Endodermal cell (in vitro differentiated cells): ENCODE measurements around the gene RNF4. TPM values are rescaled to one million over a fixed set of nuclear protein-coding genes. Genes with fewer than 3 reads are reported as not detected.
A peak's percentile ranks its signal among the peaks of the same experiment; 100 is the strongest.
"Not testable (repeated sequence)": the region's sequence is repeated elsewhere in the genome, so short reads cannot be mapped to it uniquely, and the experiment has no call there.

Experiments used
- DNase-seq: peaks from one replicate; pipeline ENCODE4 v3.0.0-alpha.2; 2017
- H3K27ac ChIP-seq: 2 replicates; pipeline ENCODE4 v1.5.1; 2013; ENCODE audit warnings: mild to moderate bottlenecking, low read depth, low read length, moderate library complexity
- H3K27me3 ChIP-seq: 2 replicates; pipeline ENCODE4 v1.6.1; 2013; ENCODE audit warnings: mild to moderate bottlenecking, low read length, moderate library complexity; ENCODE audit not compliant: insufficient read depth, control insufficient read depth, poor library complexity, severe bottlenecking
- H3K36me3 ChIP-seq: 2 replicates; pipeline ENCODE4 v1.7.0; 2013; ENCODE audit warnings: mild to moderate bottlenecking, low read length, moderate library complexity; ENCODE audit not compliant: control insufficient read depth, insufficient read depth
- H3K4me1 ChIP-seq: one replicate; pipeline ENCODE4 v1.7.0; 2013; ENCODE audit warnings: low read length; ENCODE audit not compliant: control insufficient read depth, insufficient read depth
- H3K4me3 ChIP-seq: 2 replicates; pipeline ENCODE4 v1.5.1; 2013; ENCODE audit warnings: mild to moderate bottlenecking, low read length, moderate library complexity
- H3K9ac ChIP-seq: 2 replicates; pipeline ENCODE4 v1.6.1; 2013; ENCODE audit warnings: mild to moderate bottlenecking, low read length, moderate library complexity; ENCODE audit not compliant: poor library complexity, severe bottlenecking; ENCODE audit errors: extremely low read depth
- H3K9me3 ChIP-seq: 2 replicates; pipeline ENCODE4 v1.6.1; 2013; ENCODE audit warnings: mild to moderate bottlenecking, low read length, moderate library complexity; ENCODE audit not compliant: control insufficient read depth
- H3K27ac Mint-ChIP-seq: 2 replicates; pipeline ENCODE4 v1.8.0; 2020; ENCODE audit warnings: mixed read lengths
- H3K27me3 Mint-ChIP-seq: 2 replicates; pipeline ENCODE4 v1.8.0; 2021; ENCODE audit warnings: mild to moderate bottlenecking, mixed read lengths; ENCODE audit not compliant: insufficient read depth
- H3K36me3 Mint-ChIP-seq: 2 replicates; pipeline ENCODE4 v1.8.0; 2020; ENCODE audit warnings: low read depth, mixed read lengths
- H3K4me1 Mint-ChIP-seq: 2 replicates; pipeline ENCODE4 v1.8.0; 2020; ENCODE audit warnings: mixed read lengths
- H3K4me3 Mint-ChIP-seq: 2 replicates; pipeline ENCODE4 v1.8.0; 2020; ENCODE audit warnings: mild to moderate bottlenecking, moderate library complexity, mixed read lengths
- H3K9me3 Mint-ChIP-seq: 2 replicates; pipeline ENCODE4 v1.8.0; 2020; ENCODE audit warnings: mild to moderate bottlenecking, mixed read lengths
- WGBS, 2 experiments: methylation state at CpG; one replicate each; pipeline versions ENCODE4 v1.1.5 to v1.1.7; 2013; ENCODE audit warnings: missing lambda C conversion rate in 2 of 2, mixed read lengths in 1 of 2; ENCODE audit not compliant: insufficient coverage in 1 of 2, insufficient read length in 1 of 2; 5-methylcytosine and 5-hydroxymethylcytosine counted together
- total RNA-seq, 2 donors: library from RNA; stranded (reverse); fragmentation: NEBNext Ultra II Directional in 1 of 2; extraction: Animal tissue kit (Norgen Biotek cat#: 25700) in 1 of 2; gene quantifications; 2 replicates in 1 of 2; 3 replicates in 1 of 2; pipeline ENCODE4 v1.2.1, GENCODE V29; 2021
- TF ChIP-seq, protein P1 (sequence below): fragments of 200-600 bp; sonication (generic); conservative IDR thresholded peaks from 2 replicates; pipeline ENCODE4 v1.5.0; 2021; ENCODE audit warnings: antibody characterized with exemption, mild to moderate bottlenecking

The RNF4 gene
- total RNA-seq, 2 donors from 2014 or later = 73.2 to 93.6 TPM

DNA sequence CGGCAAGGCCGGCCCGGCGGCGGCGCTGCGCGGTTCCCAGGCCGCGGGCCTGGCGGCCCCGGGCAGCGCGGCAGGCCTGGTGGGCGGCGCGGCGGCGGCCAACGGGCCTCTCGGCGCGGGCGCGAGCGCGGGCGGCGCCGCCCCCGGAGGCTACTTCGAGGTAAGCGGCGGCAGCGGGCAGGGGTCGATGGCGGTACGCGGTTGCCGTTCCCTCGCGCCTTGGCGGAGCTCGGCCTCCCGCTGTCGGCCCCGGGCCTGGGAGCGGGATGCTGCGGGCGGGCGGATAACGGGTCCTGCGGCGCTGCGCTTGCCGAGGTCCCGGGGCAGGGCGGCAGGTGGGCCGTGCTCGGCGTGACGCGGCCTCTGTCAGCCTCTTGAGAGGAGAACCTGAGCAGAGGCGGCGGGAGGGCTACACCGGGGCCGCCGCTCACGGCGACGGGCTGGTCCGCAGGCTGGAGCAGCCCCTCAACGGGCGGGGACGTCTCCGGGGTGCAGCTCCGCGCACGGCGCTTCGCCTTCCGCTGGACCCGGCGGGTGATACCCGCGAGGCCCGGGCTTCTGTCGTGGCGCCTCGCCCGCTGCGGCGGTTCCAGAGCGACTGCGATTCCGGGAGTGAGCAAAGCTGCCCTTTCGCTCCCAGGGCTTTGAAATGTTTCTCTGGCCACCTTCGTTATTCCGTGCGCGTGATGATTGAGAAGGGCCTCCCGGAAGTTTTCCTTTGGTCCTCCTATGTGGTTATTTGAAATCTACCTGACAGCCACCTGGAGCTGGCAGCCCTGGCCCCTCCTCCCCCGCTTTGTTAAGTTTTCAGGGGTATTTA lies 68.3 kb downstream of the RNF4 start:
- peak; percentile 78 for DNase-seq
- Histone ChIP-seq H3K27ac (peak overlapping the region; percentile 85), H3K27me3 (no peaks in the 10 kb centered on the region), H3K4me1 (no peaks in the 10 kb centered on the region), H3K9me3 (no peaks in the 10 kb centered on the region), H3K36me3 (peaks cover 5% of the 10 kb centered on the region), H3K4me3 (peak overlapping the region; percentile 90), H3K9ac (peak overlapping the region; percentile 86)
- TF ChIP-seq, protein P1, sequence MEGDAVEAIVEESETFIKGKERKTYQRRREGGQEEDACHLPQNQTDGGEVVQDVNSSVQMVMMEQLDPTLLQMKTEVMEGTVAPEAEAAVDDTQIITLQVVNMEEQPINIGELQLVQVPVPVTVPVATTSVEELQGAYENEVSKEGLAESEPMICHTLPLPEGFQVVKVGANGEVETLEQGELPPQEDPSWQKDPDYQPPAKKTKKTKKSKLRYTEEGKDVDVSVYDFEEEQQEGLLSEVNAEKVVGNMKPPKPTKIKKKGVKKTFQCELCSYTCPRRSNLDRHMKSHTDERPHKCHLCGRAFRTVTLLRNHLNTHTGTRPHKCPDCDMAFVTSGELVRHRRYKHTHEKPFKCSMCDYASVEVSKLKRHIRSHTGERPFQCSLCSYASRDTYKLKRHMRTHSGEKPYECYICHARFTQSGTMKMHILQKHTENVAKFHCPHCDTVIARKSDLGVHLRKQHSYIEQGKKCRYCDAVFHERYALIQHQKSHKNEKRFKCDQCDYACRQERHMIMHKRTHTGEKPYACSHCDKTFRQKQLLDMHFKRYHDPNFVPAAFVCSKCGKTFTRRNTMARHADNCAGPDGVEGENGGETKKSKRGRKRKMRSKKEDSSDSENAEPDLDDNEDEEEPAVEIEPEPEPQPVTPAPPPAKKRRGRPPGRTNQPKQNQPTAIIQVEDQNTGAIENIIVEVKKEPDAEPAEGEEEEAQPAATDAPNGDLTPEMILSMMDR = no peak
- H3K4me3 Mint-ChIP-seq = peak overlapping the region; percentile 83
- peaks cover 4% of the 10 kb centered on the region for H3K36me3 Mint-ChIP-seq
- H3K27ac Mint-ChIP-seq = peak overlapping the region; percentile 83
- H3K4me1 Mint-ChIP-seq = peaks cover 10% of the 10 kb centered on the region
- no peaks in the 10 kb centered on the region for H3K27me3 Mint-ChIP-seq
- H3K9me3 Mint-ChIP-seq = no peaks in the 10 kb centered on the region
- 0% methylated on average over 36 to 103 of the region's 103 CpGs for WGBS, 2 experiments

DNA sequence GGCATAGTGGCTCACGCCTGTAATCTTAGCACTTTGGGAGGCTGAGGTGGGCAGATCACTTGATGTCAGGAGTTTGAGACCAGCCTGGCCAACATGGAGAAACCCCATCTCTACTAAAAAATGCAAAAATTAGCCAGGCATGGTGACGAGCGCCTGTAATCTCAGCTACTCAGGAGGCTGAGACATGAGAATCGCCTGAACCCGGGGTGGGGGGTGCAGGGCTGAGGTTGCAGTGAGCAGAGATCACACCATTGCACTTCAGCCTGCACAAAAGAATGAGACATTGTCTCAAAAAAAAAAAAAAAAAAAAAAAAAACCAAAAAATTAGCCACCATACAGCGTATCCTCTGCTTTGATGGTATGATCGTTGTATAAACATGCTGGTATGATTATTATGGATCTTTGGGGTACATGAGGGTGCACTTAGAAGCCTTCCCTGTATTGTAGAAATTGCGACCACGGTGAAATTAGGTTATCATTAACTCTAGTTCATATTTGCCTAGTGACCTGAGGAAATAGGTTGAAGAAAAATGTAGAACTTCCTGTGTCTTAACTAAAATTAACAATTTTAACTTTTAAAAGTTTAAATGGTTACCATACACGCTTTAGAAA lies 74.8 kb downstream of the RNF4 start:
- not testable (repeated sequence) for H3K27me3 ChIP-seq, H3K9me3 Mint-ChIP-seq, H3K27ac ChIP-seq, H3K9me3 ChIP-seq, H3K4me3 Mint-ChIP-seq, DNase-seq, H3K27me3 Mint-ChIP-seq, H3K4me1 Mint-ChIP-seq, H3K36me3 ChIP-seq, H3K4me3 ChIP-seq, H3K9ac ChIP-seq, H3K27ac Mint-ChIP-seq, H3K4me1 ChIP-seq
- peaks cover 14% of the 10 kb centered on the region for H3K36me3 Mint-ChIP-seq
- 95 to 96% methylated on average over 3 to 10 of the region's 10 CpGs for WGBS, 2 experiments

DNA sequence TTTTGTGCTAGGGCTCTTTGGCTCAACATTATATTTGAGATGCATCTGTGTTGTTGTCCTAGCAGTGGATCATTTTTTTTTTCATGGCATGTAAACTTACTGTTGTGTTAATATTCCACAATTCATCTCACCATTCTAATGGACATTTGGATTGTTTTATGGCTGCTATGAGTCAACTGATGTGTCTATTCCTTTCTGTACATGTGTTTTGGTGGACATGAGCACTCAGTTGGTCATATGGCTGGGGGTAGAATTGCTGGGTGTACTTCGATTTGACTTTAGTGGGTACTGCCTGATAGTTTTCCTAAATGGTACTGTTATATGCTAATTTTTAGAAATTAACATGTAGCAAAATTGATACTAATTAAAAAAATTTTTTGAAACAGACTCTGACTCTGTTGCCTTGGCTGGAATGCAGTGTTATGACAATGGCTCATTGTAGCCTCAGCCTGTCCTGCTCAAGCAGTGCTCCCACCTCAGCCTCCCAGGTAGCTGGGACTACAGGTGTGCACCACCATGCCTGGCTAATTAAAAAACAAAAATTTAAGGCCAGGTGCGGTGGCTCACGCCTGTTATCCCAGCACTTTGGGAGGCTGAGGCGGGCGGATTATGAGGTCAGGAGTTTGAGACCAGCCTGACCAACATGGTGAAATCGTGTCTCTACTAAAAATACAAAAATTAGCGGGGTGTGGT lies 76.6 kb downstream of the RNF4 start:
- no peak overlapping the region for H3K27ac Mint-ChIP-seq

More for the DNA sequence above, 76.6 kb downstream of the RNF4 start:
- H3K9me3 Mint-ChIP-seq = peaks cover 5% of the 10 kb centered on the region
- TF ChIP-seq, protein P1 = no peak
- Histone ChIP-seq H3K9me3 (no peaks in the 10 kb centered on the region), H3K4me1 (no peaks in the 10 kb centered on the region), H3K27me3 (no peaks in the 10 kb centered on the region), H3K36me3 (peaks cover 5% of the 10 kb centered on the region), H3K9ac (no peak overlapping the region), H3K27ac (no peak overlapping the region), H3K4me3 (no peak overlapping the region)
- WGBS, 2 experiments = 88 to 98% methylated on average over 5 to 7 of the region's 7 CpGs
- H3K36me3 Mint-ChIP-seq = peaks cover 16% of the 10 kb centered on the region
- H3K27me3 Mint-ChIP-seq = no peaks in the 10 kb centered on the region
- H3K4me1 Mint-ChIP-seq = no peaks in the 10 kb centered on the region
- H3K4me3 Mint-ChIP-seq = no peak overlapping the region
- no peak for DNase-seq
